ENCODE results near the gene SLC25A5.

DNA sequence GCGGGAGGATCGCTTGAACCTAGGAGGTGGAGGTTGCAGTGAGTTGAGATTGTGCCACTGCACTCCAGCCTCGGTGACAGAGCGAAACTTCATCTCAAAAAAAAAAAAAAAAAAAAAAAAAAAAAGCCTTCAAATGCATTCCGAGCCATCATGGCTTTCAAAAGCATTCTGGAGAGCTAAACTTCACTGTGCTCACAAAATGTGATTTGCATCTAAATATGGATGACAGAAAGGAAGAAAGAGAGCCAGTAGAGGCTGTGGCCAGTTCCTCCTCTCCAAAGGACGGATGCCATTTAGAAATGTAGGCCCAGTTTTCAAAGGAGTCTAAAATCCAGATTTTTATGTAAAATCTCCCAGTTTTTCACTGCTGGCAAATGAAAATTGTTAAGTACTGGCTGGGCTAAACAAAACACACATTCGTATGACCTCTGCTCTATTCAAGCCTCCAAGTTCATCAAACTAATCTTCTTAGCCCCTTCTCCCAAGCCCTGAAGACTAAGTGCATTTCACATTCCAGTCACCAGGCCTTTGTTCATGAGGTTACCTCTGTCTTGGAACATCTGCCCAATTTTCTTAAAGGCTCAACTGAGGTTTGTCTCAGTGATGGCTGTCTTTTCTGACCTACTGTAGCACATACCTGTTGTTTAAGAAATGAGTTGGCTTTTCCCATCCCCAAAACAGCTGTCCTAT is 47.1 kb upstream of the SLC25A5 start:
- TF ChIP-seq, protein P1, sequence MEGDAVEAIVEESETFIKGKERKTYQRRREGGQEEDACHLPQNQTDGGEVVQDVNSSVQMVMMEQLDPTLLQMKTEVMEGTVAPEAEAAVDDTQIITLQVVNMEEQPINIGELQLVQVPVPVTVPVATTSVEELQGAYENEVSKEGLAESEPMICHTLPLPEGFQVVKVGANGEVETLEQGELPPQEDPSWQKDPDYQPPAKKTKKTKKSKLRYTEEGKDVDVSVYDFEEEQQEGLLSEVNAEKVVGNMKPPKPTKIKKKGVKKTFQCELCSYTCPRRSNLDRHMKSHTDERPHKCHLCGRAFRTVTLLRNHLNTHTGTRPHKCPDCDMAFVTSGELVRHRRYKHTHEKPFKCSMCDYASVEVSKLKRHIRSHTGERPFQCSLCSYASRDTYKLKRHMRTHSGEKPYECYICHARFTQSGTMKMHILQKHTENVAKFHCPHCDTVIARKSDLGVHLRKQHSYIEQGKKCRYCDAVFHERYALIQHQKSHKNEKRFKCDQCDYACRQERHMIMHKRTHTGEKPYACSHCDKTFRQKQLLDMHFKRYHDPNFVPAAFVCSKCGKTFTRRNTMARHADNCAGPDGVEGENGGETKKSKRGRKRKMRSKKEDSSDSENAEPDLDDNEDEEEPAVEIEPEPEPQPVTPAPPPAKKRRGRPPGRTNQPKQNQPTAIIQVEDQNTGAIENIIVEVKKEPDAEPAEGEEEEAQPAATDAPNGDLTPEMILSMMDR (IDR thresholded peaks at IDR 0.05) = no peak
- TF ChIP-seq POLR2A (IDR thresholded peaks at IDR 0.05) = no peak

Data from testis (tissue), 2 donors.